8988T (cell line): ENCODE results near the gene MT1X.
A peak's percentile ranks its signal among the peaks of the same experiment; 100 is the strongest.

Experiments
- DNase-seq: peaks from one replicate; pipeline ENCODE4 v3.0.0; 2011

Gene MT1X

GRCh38 chr16:56681939-56682702 is at the start of gene MT1X:
MT1X (plus strand) TSS chr16:56682470; CDS start chr16:56682541, 71 bp downstream.
- DNase-seq: peak; percentile 92

GRCh38 chr16:56632848-56633365 is 49.4 kb upstream of the MT1X start:
- no peak for DNase-seq

GRCh38 chr16:56633535-56633934 is 48.7 kb upstream of the MT1X start:
- no peak for DNase-seq

GRCh38 chr16:56634715-56635440 is 47.4 kb upstream of the MT1X start:
- no peak for DNase-seq

- DNase-seq: no peak
Observed at GRCh38 chr16:56635441-56635967, 46.8 kb upstream of the MT1X start.

GRCh38 chr16:56636616-56637413 is 45.5 kb upstream of the MT1X start:
- DNase-seq: no peak

GRCh38 chr16:56637814-56638750 is 44.2 kb upstream of the MT1X start, which contains the start of gene MT1A:
MT1A (plus strand) TSS chr16:56638666; CDS start chr16:56638739, 73 bp downstream.
- no peak for DNase-seq

- DNase-seq: no peak
Observed at GRCh38 chr16:56639045-56639444, 43.2 kb upstream of the MT1X start.

- DNase-seq: no peak
Observed at GRCh38 chr16:56640076-56640475, 42.2 kb upstream of the MT1X start.

- no peak for DNase-seq
Observed at GRCh38 chr16:56641166-56641565, 41.1 kb upstream of the MT1X start.

GRCh38 chr16:56643080-56643778 is 39.0 kb upstream of the MT1X start:
- DNase-seq: peak; percentile 96

GRCh38 chr16:56643833-56644232 is 38.4 kb upstream of the MT1X start:
- DNase-seq: no peak

GRCh38 chr16:56645311-56645710 is 37.0 kb upstream of the MT1X start:
- no peak for DNase-seq

- DNase-seq: no peak
Observed at GRCh38 chr16:56645838-56646237, 36.4 kb upstream of the MT1X start.

GRCh38 chr16:56647641-56648431 is 34.4 kb upstream of the MT1X start:
- no peak for DNase-seq

- DNase-seq: no peak
Observed at GRCh38 chr16:56649271-56649670, 33.0 kb upstream of the MT1X start.

GRCh38 chr16:56649820-56650219 is 32.5 kb upstream of the MT1X start:
- no peak for DNase-seq

GRCh38 chr16:56651586-56651985 is 30.7 kb upstream of the MT1X start, which contains the start of gene MT1B:
MT1B (plus strand) TSS chr16:56651886; CDS start chr16:56651954, 68 bp downstream.
- DNase-seq: no peak

GRCh38 chr16:56652600-56652999 is 29.7 kb upstream of the MT1X start:
- DNase-seq: no peak

- DNase-seq: no peak
Observed at GRCh38 chr16:56653218-56653617, 29.1 kb upstream of the MT1X start.
